T47D (cell line): ENCODE data around the gene LEMD3.

Experiments used
- DNase-seq, 2 experiments: peaks; one replicate each; pipeline versions ENCODE4 v3.0.0 to v3.0.0-alpha.2; 2011 to 2012; ENCODE audit warnings: low read depth in 1 of 2, low spot score in 1 of 2
- JUND ChIP-seq: IDR thresholded peaks from 2 replicates; pipeline ENCODE4 v1.6.1; 2012; ENCODE audit warnings: low read depth
- in situ Hi-C: cut with HindIII; loops from 2 replicates; pipeline ENCODE4 v1.10.0; 2016; ENCODE audit warnings: low sequenced_read_pairs, low pct_unique_long_range_greater_than_20kb

Gene LEMD3

DNA sequence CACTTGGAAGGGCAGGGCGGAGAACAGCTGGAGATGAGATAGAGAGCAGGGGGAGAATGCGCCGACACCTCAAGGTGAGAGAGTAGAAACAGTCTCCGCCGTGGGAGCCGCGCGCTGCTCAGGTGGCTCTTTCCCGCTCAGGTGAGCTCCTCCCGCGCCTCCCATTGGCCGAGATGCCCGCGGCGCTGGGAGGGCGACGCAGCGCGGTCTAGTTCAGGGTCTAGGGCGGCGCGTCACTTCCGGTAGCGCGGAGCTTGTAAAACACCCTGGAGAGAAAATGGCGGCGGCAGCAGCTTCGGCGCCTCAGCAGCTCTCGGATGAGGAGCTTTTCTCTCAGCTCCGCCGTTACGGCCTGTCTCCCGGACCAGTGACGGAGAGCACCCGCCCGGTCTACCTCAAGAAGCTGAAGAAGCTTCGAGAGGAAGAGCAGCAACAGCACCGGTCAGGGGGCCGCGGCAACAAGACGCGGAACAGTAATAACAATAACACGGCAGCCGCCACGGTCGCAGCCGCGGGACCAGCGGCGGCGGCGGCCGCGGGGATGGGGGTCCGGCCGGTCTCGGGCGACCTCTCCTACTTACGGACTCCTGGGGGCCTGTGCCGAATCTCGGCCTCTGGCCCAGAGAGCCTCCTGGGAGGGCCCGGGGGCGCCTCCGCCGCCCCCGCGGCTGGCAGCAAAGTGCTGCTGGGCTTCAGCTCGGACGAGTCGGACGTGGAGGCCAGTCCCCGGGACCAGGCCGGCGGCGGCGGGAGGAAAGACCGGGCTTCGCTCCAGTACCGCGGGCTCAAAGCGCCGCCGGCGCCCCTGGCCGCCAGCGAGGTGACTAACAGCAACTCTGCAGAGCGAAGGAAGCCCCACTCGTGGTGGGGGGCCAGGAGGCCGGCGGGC is at the start of gene LEMD3:
TSS of gene LEMD3 (plus strand) at position 264 of the 889 bp plus-strand sequence. CDS start at position 278, 14 bp downstream.
- DNase-seq = peak; percentile 98 to 99
- TF ChIP-seq JUND = no peak
- in situ Hi-C loops = no loop called here

DNA sequence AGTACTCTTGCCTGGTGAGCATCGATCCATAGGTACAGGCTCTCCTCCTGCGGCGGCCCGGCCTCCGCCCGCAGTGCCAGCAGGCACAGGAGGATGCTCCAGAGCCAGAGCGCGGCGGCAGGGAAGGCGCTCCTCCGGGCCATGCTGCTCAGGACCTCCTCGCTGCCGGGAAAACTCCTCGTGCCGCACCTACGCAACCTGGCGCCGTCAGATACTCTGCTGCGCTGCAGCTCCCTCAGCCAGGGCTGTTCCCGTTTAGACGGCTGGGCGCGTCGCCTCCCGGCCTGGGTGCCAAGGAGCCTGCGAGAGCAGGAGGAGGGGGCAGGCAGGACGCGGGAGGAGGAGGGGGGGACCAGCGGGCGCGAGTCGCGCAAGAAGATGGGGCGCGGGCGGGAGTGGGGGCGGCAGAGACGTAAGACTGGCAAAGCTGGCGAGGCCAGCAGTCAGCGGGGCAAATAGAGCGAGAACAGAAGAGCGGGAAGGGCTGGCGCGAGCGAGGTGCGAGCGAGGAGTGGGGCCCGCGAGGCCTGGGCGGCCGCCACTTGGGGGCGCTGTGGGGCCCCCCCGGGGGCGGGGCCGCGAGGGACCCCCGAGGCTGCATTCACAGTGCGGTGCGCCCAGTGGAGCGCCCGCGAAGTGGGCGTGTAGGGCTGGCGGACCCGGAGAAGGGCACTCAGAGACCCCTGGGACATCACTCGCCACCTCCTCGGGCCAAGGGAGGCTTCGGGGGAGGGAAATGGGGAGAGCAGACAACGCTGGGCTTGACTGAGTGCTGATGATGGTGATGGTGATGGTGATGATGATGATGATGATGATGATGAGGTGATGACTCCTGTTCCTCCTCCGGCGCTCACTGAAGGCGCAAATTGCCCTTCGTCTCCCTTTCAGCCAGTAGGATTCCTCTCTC is 48.1 kb upstream of the LEMD3 start, which contains the start of gene WIF1:
TSS of gene WIF1 (minus strand) at position 257 of the 907 bp plus-strand sequence. CDS start at position 143, 114 bp downstream.
- peak in 1 of 2 experiments; percentile 41 for DNase-seq
- TF ChIP-seq JUND = no peak
- in situ Hi-C loops = no loop called here

DNA sequence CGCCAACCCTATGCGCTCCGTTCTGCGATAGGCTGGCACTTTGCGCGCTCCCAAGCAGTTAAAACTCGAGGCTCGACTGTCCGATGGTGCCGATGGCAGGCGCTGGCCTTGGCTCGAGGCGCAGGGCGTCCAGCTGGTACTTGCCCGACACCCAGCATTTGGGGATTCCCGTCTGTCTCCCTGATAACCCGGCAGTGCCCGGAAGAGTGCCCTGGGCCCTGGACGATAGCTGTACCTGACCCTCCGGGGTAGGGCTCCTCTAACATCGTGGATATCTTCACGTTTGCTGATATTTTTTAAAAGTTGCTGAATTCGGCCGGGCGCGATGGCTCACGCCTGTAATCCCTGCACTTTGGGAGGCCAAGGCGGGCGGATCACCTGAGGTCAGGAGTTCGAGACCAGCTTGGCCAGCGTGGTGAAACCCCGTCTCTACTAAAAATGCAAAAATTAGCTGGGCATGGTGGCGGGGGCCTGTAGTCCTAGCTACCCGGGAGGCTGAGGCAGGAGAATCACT is 47.4 kb upstream of the LEMD3 start:
- no peak for DNase-seq
- TF ChIP-seq JUND = no peak
- in situ Hi-C loops = no loop called here

DNA sequence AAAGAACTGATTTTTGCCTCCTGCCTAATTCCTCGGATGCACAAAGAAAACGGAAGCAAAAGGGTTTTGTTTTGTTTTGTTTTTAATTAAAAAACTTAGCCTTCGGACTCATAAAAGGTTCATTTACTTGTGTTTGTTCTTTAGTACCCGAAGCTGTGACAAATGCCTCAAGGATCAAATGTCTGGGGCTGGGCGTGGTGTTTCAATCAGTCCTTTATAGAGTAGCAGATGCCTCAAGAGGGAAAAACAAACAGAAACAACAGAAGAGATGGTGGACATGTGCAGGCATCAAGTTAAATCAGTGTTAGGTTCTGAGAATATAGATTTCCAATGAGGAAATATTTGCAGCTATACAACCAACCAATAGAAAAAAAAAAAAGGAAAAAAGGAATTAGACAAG is 46.7 kb upstream of the LEMD3 start:
- no peak for TF ChIP-seq JUND
- no peak for DNase-seq
- in situ Hi-C loops = no loop called here

DNA sequence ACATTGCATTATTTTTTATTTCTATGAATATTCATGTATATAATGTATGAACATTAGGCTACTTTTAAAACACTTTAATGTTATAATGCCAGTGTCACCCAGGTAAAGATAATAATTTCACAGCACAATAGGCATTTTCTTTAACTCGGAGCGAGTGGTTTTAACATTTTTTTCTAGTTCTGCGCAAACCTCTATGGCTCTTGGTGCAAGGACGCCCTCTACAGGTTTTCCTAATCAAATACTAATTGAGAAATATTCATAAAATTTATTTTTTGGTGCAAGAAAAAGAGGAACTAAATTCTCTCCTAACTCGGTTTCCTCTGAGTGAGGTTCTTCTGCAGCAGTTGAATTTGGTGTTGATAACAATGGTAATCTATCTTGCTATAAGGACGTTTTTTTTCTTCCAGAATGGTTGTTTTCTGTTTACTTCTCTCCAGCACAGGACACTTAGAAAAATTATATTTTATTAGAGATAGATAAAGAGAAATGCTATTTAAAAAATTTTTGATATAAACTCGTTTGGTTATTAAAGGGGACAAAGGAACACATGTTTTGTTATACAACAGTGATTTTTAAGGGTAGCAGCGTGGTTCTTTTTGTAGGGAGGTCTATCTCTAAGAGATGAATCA is 45.8 kb upstream of the LEMD3 start:
- in situ Hi-C loops = no loop called here
- no peak for TF ChIP-seq JUND
- peak in 1 of 2 experiments; percentile 54 for DNase-seq

DNA sequence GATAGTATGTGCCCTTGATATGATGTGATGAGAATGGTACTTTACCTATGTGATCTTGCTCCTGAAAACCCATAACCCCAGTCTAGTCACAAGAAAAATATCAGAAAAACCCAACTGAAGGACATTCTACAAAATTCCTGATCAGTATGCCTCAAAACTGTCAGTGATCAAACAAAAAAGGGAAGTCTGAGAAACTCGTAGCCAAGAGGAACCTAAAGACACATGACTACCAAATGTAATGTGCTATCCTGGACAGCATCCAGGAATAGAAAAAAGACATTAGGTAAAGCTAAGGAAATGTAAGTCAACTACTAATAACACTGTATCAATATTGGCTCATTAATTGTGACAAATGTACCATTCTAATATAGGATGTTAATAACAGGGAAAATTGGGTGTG is 44.1 kb upstream of the LEMD3 start:
- in situ Hi-C loops = no loop called here
- no peak for TF ChIP-seq JUND
- no peak for DNase-seq

DNA sequence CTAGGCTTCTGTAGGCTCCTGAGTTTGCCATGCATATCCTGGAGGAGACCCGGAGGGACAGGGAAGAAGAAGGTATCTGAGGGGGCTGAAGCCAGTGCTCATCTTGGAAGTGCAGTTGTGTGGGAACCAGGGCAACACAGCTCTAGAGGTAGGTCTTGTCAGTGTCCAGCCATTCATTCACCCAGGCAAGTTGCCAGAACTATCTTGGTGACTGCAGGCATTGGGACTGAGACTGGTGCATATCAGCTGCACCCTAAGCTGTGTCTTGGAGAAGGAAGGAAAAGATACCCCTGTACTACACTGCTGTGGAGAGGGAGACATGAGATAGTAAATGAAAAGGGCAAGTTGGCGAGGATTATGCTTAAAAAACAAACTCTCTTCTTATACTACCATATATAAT is 43.4 kb upstream of the LEMD3 start:
- no peak for DNase-seq
- TF ChIP-seq JUND = no peak
- in situ Hi-C loops = no loop called here

DNA sequence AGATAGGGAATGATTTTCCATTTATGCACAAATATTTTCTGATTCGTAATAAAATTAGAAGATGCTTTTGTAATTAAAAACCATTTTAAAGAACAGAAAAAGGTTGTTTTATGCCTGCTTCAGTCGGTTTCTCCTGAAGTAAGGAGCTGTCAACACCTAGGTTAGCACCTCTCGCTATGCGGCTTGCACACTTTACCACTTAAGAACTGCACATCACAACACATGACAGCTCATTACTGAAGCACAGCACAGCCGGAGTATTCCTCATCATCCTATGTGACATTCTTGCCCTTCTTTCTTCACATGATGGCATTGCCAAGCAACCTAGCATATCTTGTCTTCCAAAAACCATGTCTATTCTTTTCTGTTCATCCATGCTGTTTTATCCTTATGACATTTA is 42.9 kb upstream of the LEMD3 start:
- no peak for DNase-seq
- no peak for TF ChIP-seq JUND
- in situ Hi-C loops = no loop called here

DNA sequence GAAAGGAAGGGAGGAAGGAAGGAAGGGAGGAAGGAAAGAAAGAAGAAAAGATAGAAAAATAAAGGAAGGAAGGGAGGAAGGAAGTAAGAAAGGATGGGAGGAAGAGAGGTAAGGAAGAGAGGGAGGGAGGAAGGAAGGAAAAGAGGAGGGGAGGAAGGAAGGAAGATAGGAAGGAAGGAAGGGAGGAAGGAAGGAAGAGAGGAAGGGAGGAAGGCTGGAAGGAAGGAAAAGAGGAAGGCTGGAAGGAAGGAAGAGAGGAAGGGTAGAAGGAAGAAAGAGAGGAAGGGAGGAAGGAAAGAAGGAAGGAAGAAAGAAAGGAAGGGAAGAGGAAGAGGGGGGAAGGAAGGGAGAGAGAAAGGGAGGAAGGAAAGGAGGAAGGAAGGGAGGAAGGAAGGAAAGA is 35.5 kb upstream of the LEMD3 start:
- no peak for TF ChIP-seq JUND
- in situ Hi-C loops = no loop called here
- no peak for DNase-seq

DNA sequence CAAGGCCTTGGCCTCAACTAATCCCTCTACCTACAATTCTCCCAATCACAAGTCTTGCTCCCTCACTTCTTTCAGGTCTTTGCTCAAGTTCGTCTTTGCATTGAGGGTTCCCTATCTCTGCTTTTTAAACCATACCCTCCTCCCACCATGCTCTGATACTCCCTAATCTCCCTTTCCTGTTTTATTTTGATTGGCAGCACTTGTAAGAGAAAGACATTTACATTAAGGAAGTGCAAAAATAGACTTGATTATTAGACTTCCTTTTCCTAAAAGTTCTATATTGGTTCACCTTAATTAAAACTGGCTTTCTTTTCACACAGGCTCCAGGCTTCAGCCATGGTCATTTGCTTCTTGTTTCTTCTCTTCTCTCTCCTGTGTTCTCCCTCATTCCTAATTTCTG is 30.0 kb upstream of the LEMD3 start:
- no peak for TF ChIP-seq JUND
- DNase-seq = no peak
- in situ Hi-C loops = no loop called here

DNA sequence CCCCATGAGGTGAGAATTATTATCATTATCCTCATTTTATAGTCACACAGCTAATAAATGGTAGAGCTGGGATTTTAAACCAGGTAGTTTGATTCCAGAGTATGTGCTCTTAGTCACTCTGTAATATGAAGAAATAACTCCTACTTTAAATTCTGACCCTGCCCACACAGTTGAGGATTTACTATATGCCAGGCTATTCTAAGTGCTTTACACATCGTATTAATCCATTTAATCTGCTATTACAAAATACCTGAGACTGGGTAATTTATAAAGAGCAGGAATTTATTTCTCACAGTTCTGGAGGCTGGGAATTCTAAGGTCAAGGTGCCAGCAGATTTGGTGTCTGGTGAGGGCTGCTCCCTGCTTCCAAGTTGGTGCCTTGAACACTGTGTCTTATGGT is 28.6 kb upstream of the LEMD3 start:
- DNase-seq = no peak
- in situ Hi-C loops = no loop called here
- TF ChIP-seq JUND = no peak

DNA sequence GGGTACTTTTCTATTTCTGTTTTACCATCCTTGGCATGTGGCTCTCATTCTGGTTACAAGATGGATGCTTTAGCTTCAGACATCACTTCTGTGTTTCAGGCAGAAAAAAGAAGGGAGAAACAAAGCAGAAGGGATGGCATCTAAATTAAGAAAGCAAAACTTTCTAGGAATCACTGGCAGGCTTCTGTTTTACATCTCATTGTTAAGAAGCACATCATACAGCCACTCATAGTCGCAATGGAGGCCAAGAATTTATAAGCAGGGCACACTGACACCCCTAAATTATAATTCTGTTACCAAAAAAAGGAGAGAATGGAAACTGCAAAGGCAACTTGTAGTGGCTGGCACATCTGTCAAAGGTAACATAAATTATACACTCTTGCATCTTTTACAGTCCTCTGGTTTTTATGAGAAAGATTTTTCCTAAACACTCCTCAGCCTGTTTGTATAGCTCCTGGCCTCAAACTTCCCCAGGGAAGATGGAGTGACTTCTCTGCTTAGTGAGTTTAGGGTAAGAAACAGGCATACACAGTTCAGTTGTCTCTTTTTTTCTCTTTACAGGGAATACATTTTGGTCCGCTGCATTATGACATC is 22.0 kb upstream of the LEMD3 start:
- no peak for TF ChIP-seq JUND
- in situ Hi-C loops = no loop called here
- DNase-seq = no peak
